Left lobe of liver (tissue), 2 donors: ENCODE data around the gene CT45A5. TPM values are rescaled to one million over a fixed set of nuclear protein-coding genes. Genes with fewer than 3 reads are reported as not detected.
"Not testable (repeated sequence)": the region's sequence is repeated elsewhere in the genome, so short reads cannot be mapped to it uniquely, and the experiment has no call there.

Experiments
- ATAC-seq: fragments of 200-7000 bp; cut with Tn5 transposase; one replicate; pipeline ENCODE4 v1.9.1; 2020; ENCODE audit warnings: mild to moderate bottlenecking, moderate library complexity
- DNase-seq: peaks from one replicate; pipeline ENCODE4 v3.0.0-alpha.2; 2020; ENCODE audit warnings: low spot score
- total RNA-seq: library from RNA; stranded (reverse); gene quantifications from one replicate; pipeline ENCODE4 v1.2.1, GENCODE V29; 2021
- donor health status: DM: no; HTN: no; CAD: no; lungs with moderate emphysema.
- donor health status: DM: no; HTN: yes; CAD: no.

Gene CT45A5, protein sequence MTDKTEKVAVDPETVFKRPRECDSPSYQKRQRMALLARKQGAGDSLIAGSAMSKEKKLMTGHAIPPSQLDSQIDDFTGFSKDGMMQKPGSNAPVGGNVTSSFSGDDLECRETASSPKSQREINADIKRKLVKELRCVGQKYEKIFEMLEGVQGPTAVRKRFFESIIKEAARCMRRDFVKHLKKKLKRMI
- not detected for total RNA-seq

DNA sequence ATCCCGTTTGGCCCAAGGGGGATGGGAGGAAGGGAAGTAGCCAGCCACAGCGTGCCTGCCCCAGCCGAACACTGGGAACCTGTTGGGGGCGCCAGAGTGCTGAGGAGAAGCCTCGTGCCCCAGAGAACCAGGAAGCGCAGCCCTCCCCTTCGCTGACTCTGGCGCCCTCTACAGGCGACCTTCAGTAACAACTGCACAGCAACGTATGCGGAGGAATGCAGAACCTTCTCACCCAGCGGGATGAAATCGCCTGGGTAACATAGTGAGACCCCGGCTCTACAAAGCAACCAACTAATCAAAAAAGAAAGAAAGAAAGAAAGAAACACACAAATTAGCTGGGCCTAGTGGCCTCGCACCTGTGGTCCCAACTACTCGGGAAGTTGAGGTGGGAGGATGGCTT is at the start of gene CT45A5:
Gene CT45A5, minus strand, starts transcription at position 101 of the 400 bp plus-strand sequence. CDS start 3,774 bp downstream, outside the sequence.
- DNase-seq, ATAC-seq: not testable (repeated sequence)

DNA sequence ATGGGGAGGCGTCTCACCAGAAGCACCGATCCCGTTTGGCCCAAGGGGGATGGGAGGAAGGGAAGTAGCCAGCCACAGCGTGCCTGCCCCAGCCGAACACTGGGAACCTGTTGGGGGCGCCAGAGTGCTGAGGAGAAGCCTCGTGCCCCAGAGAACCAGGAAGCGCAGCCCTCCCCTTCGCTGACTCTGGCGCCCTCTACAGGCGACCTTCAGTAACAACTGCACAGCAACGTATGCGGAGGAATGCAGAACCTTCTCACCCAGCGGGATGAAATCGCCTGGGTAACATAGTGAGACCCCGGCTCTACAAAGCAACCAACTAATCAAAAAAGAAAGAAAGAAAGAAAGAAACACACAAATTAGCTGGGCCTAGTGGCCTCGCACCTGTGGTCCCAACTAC is 34.6 kb upstream of the CT45A5 start, which contains the start of gene CT45A2:
Gene CT45A2, minus strand, starts transcription at position 101 of the 400 bp plus-strand sequence. CDS start 3,747 bp downstream, outside the sequence.
- ATAC-seq, DNase-seq: not testable (repeated sequence)

- DNase-seq, result not testable (repeated sequence)
Observed at GRCh38 chrX:135802687-135803086, 17.4 kb upstream of the CT45A5 start, which contains the start of gene CT45A6. CT45A6 (minus strand) TSS chrX:135802787; CDS start chrX:135798993, 3,794 bp downstream.

GRCh38 chrX:135768091-135768490 is 17.2 kb downstream of the CT45A5 start, which contains the start of gene CT45A3:
CT45A3 (minus strand) TSS chrX:135768191; CDS start chrX:135764444, 3,747 bp downstream.
- not testable (repeated sequence) for DNase-seq, ATAC-seq

More at GRCh38 chrX:135802687-135803086, 17.4 kb upstream of the CT45A5 start, which contains the start of gene CT45A6:
- not testable (repeated sequence) for ATAC-seq

DNA sequence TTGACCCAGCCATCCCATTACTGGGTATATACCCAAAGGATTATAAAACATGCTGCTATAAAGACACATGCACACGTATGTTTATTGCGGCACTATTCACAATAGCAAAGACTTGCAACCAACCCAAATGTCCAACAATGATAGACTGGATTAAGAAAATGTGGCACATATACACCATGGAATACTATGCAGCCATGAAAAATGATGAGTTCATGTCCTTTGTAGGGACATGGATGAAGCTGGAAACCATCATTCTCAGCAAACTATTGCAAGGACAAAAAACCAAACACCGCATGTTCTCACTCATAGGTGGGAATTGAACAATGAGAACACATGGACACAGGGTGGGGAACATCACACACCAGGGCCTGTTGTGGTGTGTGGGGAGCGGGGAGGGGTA is 40.6 kb downstream of the CT45A5 start:
- DNase-seq, ATAC-seq: not testable (repeated sequence)

DNA sequence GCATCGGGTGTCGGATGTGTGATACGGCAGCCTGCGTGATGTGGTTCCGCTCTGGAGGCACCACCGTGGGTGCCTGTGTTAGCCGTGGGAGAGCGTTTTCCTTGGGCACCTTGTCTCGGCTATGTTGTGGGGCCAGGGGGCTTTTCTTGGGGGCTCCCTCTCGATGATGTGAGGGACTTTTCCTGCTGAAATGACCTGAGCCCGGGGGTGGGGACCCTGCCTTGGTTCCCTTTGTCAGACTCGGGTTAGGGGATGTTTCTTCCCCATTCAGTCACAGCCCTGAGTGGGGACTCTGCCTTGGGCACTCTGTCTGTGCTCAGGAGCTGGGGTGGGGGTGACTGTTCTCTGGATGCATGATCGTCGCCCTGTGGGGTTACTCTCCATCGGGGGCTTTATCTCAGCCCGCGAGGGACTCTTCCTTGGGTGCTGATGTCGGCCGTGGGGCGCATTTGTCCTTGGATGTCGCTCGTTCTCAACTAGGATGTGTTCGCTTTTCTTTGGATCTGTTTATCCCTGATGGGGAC is 44.0 kb downstream of the CT45A5 start:
- no peak for ATAC-seq
- DNase-seq, result no peak

- ATAC-seq, result no peak
Observed at GRCh38 chrX:135740681-135741149, 44.6 kb downstream of the CT45A5 start.

DNA sequence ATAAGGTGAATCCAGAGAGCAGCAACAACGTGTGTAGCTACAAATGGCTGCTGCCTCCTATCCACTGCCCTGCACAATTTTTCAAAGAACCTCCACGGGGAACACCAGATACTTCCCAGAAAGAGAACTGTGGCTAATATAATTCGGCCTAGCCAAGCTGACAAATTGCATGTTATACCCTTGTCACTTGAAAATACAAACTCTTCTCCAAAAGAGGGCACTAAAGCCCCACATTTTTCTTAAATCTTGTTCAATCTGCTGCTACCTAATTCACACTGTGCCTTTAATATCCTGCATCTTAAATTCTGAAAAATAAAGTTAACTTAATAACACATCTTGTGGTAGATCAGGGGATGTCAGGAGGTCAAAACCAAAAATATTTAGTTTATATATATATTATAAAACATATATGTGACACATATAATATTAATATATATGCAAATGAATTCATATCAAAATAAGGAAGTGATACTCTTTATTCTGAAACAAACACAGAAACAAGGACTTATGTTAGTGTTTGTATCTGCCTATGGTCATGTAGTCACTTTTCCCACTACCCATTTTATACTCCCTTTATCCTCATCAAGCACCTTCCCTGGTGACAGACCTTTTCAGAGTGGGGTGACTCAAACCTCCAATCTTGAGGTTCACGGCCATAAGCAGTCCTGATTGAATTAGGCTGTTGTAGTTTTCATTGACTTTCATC is 47.8 kb downstream of the CT45A5 start:
- no peak for ATAC-seq
- DNase-seq, result no peak

More at GRCh38 chrX:135740681-135741149, 44.6 kb downstream of the CT45A5 start:
- DNase-seq, result no peak

- ATAC-seq, DNase-seq: not testable (repeated sequence)
Observed at GRCh38 chrX:135734666-135735065, 50.6 kb downstream of the CT45A5 start.

Other genes starting within 250 kb of the CT45A5 start
- not detected for gene CT45A1, start 71.9 kb downstream of the CT45A5 start, total RNA-seq
- gene CT45A3, start 17.3 kb downstream of the CT45A5 start, total RNA-seq, result not detected
- not detected for gene CT45A6, start 17.3 kb upstream of the CT45A5 start, total RNA-seq
- not detected for gene CT45A2, start 34.5 kb upstream of the CT45A5 start, total RNA-seq
- gene CT45A7, start 51.8 kb upstream of the CT45A5 start, total RNA-seq, result not detected
- gene CT45A8, start 69.0 kb upstream of the CT45A5 start, total RNA-seq, result not detected
- not detected for gene CT45A9, start 86.3 kb upstream of the CT45A5 start, total RNA-seq
- 0.45 TPM for gene CT45A10, start 107.9 kb upstream of the CT45A5 start, total RNA-seq
- gene SAGE1, start 108.2 kb upstream of the CT45A5 start, total RNA-seq, result not detected
- 4.7 TPM for gene MMGT1, start 188.5 kb upstream of the CT45A5 start, total RNA-seq
- gene SLC9A6, start 199.9 kb upstream of the CT45A5 start, total RNA-seq, result 3.2 TPM